ENCODE results near the gene TLCD3A. TPM values are rescaled to one million over a fixed set of nuclear protein-coding genes. Genes with fewer than 3 reads are reported as not detected.
"Not testable (repeated sequence)": the region's sequence is repeated elsewhere in the genome, so short reads cannot be mapped to it uniquely, and the experiment has no call there.

The TLCD3A gene
- total RNA-seq, 4 donors from 2014 or later, result 47.8 to 120 (median 79.4) TPM

- Histone ChIP-seq H3K27ac (peak overlapping the region; percentile 84), H3K9me3 (no peaks in the 10 kb centered on the region), H3K27me3 (no peaks in the 10 kb centered on the region), H3K4me1 (peaks cover 24% of the 10 kb centered on the region), H3K4me3 (peak overlapping the region; percentile 77), H3K36me3 (peaks cover 14% of the 10 kb centered on the region)
- WGBS, result 3% methylated on average over 13 of the region's 49 CpGs
- DNase-seq (ENCODE audit: low spot score in 2 of 2), result peak in 1 of 2 donors; percentile 73
- TF ChIP-seq POLR2A (IDR thresholded peaks at IDR 0.05), result no peak
- TF ChIP-seq POLR2AphosphoS5 (IDR thresholded peaks at IDR 0.05), result peak in 1 of 3 donors; percentile 15
- TF ChIP-seq CTCF (IDR thresholded peaks at IDR 0.05), result no peak
- TF ChIP-seq EP300 (IDR thresholded peaks at IDR 0.05), result no peak
Measured at GRCh38 chr17:751269-752001, 19.0 kb downstream of the TLCD3A start.

- TF ChIP-seq POLR2A (IDR thresholded peaks at IDR 0.05) (peak; percentile 58 to 60), EP300 (IDR thresholded peaks at IDR 0.05) (no peak), POLR2AphosphoS5 (IDR thresholded peaks at IDR 0.05) (peak in 2 of 3 donors; percentile 24 to 57), CTCF (IDR thresholded peaks at IDR 0.05) (peak; percentile 77 to 98)
- H3K4me3 ChIP-seq, result peak within 1 kb of the TSS; percentile 77
- peaks cover 12% of the 10 kb centered on the region for H3K36me3 ChIP-seq
- H3K27ac ChIP-seq, result peak within 1 kb of the TSS; percentile 84
- peak; percentile 94 to 95 for DNase-seq (ENCODE audit: low spot score in 2 of 2)
- no peaks in the 10 kb centered on the region for H3K27me3 ChIP-seq
- WGBS, result 0% methylated on average over 23 of the region's 87 CpGs
- H3K9me3 ChIP-seq, result no peaks in the 10 kb centered on the region
- peaks cover 24% of the 10 kb centered on the region for H3K4me1 ChIP-seq
Measured at GRCh38 chr17:752002-752619, 19.7 kb downstream of the TLCD3A start, which contains the start of gene GEMIN4. GEMIN4 (minus strand) TSS chr17:752264; CDS start chr17:752142, 122 bp downstream.

DNA sequence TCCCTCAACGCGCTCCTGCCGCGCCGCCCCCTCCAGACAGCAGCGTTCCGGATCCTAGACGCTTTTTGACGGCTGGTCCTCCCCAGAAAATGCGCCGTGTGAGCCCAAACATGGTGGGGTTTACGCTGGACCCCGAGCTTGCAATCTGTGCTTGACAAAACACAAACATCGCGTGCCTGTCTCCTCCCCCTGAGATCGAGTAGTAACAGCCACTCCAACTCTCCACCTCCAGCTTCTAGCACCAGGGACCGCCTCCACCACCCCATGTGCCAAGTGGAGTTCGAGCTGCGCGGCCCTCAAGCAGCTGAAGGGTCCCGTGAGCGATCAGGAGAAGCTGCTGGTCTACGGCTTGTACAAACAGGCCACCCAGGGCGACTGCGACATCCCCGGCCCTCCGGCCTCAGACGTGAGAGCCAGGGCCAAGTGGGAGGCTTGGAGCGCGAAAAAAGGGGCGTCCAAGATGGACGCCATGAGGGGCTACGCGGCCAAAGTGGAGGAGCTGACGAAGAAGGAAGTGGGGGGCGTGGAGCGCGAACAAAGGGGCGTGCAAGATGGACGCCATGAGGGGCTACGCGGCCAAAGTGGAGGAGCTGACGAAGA is 20.3 kb downstream of the TLCD3A start:
- peak; percentile 87 to 90 for DNase-seq (ENCODE audit: low spot score in 2 of 2)
- peaks cover 24% of the 10 kb centered on the region for H3K4me1 ChIP-seq
- peaks cover 12% of the 10 kb centered on the region for H3K36me3 ChIP-seq
- 28% methylated on average over 35 of the region's 43 CpGs for WGBS
- TF ChIP-seq POLR2AphosphoS5 (IDR thresholded peaks at IDR 0.05), result no peak
- TF ChIP-seq CTCF (IDR thresholded peaks at IDR 0.05), result no peak
- no peak for TF ChIP-seq POLR2A (IDR thresholded peaks at IDR 0.05)
- TF ChIP-seq EP300 (IDR thresholded peaks at IDR 0.05), result no peak
- no peaks in the 10 kb centered on the region for H3K27me3 ChIP-seq
- peak overlapping the region; percentile 77 for H3K4me3 ChIP-seq
- no peaks in the 10 kb centered on the region for H3K9me3 ChIP-seq
- H3K27ac ChIP-seq, result peak overlapping the region; percentile 84

- TF ChIP-seq POLR2AphosphoS5 (IDR thresholded peaks at IDR 0.05), result no peak
- WGBS, result 63% methylated on average over 13 of the region's 13 CpGs
Measured at GRCh38 chr17:753418-753817, 21.0 kb downstream of the TLCD3A start.

GRCh38 chr17:755319-755961 is 23.0 kb downstream of the TLCD3A start:
- not testable (repeated sequence) for H3K4me3 ChIP-seq, H3K27ac ChIP-seq

More at GRCh38 chr17:753418-753817, 21.0 kb downstream of the TLCD3A start:
- Histone ChIP-seq H3K27ac (peak overlapping the region; percentile 39), H3K4me3 (no peak overlapping the region), H3K36me3 (peaks cover 17% of the 10 kb centered on the region), H3K9me3 (no peaks in the 10 kb centered on the region), H3K4me1 (peaks cover 24% of the 10 kb centered on the region), H3K27me3 (no peaks in the 10 kb centered on the region)
- no peak for DNase-seq (ENCODE audit: low spot score in 2 of 2)

GRCh38 chr17:756010-756567 is 23.7 kb downstream of the TLCD3A start:
- not testable (repeated sequence) for H3K27ac ChIP-seq; DNase-seq (ENCODE audit: low spot score in 2 of 2); H3K27me3 ChIP-seq; H3K9me3 ChIP-seq; H3K4me3 ChIP-seq
- Histone ChIP-seq H3K4me1 (peaks cover 15% of the 10 kb centered on the region), H3K36me3 (peaks cover 38% of the 10 kb centered on the region)
- 51% methylated on average over 15 of the region's 15 CpGs for WGBS

More at GRCh38 chr17:755319-755961, 23.0 kb downstream of the TLCD3A start:
- 89% methylated on average over 9 of the region's 9 CpGs for WGBS
- DNase-seq (ENCODE audit: low spot score in 2 of 2); H3K9me3 ChIP-seq; H3K27me3 ChIP-seq: not testable (repeated sequence)
- Histone ChIP-seq H3K36me3 (peaks cover 31% of the 10 kb centered on the region), H3K4me1 (peaks cover 21% of the 10 kb centered on the region)
